ENCODE data around the gene MRTO4.
"Not testable (repeated sequence)": the region's sequence is repeated elsewhere in the genome, so short reads cannot be mapped to it uniquely, and the experiment has no call there.

MRTO4 gene

DNA sequence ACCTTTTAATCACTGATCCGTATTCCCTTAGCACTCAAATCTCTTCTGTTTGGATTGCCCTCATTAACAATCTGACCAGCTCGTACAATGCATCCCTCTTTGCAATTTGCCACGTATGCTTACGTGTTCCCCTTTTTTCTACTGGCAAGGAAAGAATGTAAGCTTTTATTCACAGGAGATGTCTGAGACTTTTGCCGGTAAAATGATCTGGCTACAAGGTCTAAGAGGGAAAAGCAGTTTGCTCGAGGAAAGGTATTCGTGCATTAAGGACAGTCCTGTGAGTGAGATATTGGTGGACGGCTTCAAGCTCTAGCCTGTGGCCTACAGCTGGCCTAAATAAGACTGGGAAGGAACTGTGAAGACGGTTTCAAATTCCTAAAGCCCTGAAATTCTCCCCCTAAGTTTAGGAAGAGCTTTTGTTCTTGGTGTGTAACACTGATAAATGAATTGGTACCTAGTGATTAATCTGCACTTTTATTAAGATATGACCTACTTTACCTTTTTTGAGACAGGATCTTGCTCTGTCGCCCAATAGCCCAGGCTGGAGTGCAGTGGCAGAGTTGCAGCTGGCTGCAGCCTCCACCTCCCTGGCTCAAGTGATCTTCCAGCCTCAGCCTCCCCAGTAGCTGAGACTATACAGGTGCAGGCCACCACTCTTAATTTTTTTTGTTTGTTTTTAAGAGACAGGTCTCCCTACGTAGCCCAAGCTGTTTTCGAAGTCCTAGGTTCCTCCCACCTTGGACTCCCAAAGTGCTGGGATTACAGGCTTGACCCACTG is 40.6 kb upstream of the MRTO4 start:
- in situ Hi-C loops (cut with HindIII; ENCODE audit: low pct_ligation_motif_present, low sequenced_read_pairs): no loop called here
- Histone ChIP-seq H3K36me3 (replicated peaks) (no peaks in the 10 kb centered on the region), H3K4me3 (ENCODE audit: low read depth, low read length) (peak overlapping the region; percentile 94), H3K27me3 (replicated peaks) (no peaks in the 10 kb centered on the region), H3K27ac (peak overlapping the region; percentile 92)
- no peak for DNase-seq
- TF ChIP-seq, protein P1, sequence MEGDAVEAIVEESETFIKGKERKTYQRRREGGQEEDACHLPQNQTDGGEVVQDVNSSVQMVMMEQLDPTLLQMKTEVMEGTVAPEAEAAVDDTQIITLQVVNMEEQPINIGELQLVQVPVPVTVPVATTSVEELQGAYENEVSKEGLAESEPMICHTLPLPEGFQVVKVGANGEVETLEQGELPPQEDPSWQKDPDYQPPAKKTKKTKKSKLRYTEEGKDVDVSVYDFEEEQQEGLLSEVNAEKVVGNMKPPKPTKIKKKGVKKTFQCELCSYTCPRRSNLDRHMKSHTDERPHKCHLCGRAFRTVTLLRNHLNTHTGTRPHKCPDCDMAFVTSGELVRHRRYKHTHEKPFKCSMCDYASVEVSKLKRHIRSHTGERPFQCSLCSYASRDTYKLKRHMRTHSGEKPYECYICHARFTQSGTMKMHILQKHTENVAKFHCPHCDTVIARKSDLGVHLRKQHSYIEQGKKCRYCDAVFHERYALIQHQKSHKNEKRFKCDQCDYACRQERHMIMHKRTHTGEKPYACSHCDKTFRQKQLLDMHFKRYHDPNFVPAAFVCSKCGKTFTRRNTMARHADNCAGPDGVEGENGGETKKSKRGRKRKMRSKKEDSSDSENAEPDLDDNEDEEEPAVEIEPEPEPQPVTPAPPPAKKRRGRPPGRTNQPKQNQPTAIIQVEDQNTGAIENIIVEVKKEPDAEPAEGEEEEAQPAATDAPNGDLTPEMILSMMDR (IDR thresholded peaks at IDR 0.05; ENCODE audit: low read depth, low read length, missing control alignments): no peak

DNA sequence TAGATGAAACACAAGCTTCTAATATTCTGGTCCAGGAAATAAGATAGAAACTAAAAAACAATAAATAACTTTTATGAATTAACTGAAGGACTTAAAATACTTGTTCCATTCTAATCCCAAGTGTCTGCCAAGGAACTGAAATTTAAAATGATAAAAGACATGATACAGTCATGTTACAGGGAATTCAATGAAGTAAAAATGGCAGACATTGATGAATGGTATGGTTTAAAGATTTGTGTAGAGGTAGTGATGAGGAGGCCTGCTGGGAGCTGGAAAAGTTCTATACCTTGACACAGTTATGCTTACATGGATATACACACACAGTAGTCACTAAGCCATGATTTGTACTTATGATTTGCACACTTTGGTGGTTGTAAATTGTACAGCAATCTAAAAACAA is 39.4 kb upstream of the MRTO4 start:
- in situ Hi-C loops (cut with HindIII; ENCODE audit: low pct_ligation_motif_present, low sequenced_read_pairs): no loop called here
- TF ChIP-seq, protein P1 (IDR thresholded peaks at IDR 0.05; ENCODE audit: low read depth, low read length, missing control alignments): no peak
- peaks cover 3% of the 10 kb centered on the region for H3K36me3 ChIP-seq (replicated peaks)
- no peak overlapping the region for H3K27ac ChIP-seq
- no peak for DNase-seq
- H3K4me3 ChIP-seq (ENCODE audit: low read depth, low read length): no peak overlapping the region
- no peaks in the 10 kb centered on the region for H3K27me3 ChIP-seq (replicated peaks)

DNA sequence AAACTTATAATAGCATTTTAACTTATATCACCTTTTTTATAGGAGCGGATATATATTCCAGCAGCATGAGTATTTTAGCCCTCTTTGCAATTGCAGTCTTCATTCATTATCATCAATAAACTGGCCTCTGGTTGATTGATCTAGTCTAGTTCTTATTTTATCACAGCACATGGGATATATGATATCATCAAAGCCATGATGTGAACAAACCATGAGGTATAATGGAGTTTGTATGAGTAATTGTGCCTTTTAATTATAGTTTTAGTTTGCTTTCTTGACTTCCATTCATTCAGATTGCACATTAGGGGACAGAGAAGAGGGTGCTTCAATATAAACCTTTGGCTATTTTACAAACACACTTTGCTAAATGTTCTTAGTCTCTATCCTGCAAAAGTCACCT is 38.0 kb upstream of the MRTO4 start:
- TF ChIP-seq, protein P1 (IDR thresholded peaks at IDR 0.05; ENCODE audit: low read depth, low read length, missing control alignments): no peak
- DNase-seq: no peak
- Histone ChIP-seq H3K27ac (no peak overlapping the region), H3K36me3 (replicated peaks) (peaks cover 7% of the 10 kb centered on the region), H3K4me3 (ENCODE audit: low read depth, low read length) (no peak overlapping the region), H3K27me3 (replicated peaks) (no peaks in the 10 kb centered on the region)
- in situ Hi-C loops (cut with HindIII; ENCODE audit: low pct_ligation_motif_present, low sequenced_read_pairs): no loop called here

DNA sequence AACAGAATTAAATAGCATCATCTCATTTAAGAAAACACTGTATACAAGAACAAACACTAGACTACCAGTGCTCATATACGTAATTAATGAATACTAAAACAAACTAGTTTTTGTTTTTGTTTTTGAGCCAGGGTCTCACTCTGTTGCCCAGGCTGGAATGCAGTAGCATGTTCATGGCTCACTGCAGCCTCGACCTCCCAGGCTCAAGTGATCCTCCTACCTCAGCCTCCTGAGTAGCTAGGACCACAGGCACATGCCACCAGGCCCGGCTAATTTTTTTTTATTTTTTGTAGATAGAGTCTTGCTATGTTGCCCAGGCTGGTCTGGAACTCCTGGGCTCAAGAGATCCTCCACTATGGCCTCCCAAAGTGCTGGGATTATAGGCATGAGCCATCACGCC is 35.0 kb upstream of the MRTO4 start:
- H3K36me3 ChIP-seq (replicated peaks): peaks cover 24% of the 10 kb centered on the region

DNA sequence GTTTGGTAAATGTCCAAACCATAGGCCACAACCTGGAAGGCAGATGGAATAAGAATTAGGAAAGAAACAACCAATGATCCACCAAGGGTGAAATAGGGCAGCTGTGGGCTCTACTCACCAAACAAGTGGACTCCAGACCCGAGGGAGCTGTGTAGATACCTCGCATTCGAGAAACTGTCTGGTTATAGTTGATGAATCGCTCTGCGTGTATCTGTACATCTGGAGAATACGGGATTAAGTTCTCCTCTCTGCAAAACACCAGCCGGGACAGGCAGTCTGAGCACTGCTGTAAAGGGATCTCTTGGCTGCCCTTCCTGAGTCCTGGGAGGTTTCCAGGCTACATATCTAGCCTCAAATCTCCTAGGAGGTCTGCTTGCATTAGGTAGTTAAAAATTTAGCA is 32.2 kb upstream of the MRTO4 start:
- peaks cover 53% of the 10 kb centered on the region for H3K36me3 ChIP-seq (replicated peaks)
- H3K4me3 ChIP-seq (ENCODE audit: low read depth, low read length): no peak overlapping the region
- in situ Hi-C loops (cut with HindIII; ENCODE audit: low pct_ligation_motif_present, low sequenced_read_pairs): no loop called here
- TF ChIP-seq, protein P1 (IDR thresholded peaks at IDR 0.05; ENCODE audit: low read depth, low read length, missing control alignments): no peak
- no peaks in the 10 kb centered on the region for H3K27me3 ChIP-seq (replicated peaks)
- no peak for DNase-seq
- no peak overlapping the region for H3K27ac ChIP-seq

More for the DNA sequence above, 35.0 kb upstream of the MRTO4 start:
- H3K4me3 ChIP-seq (ENCODE audit: low read depth, low read length); in situ Hi-C loops (cut with HindIII; ENCODE audit: low pct_ligation_motif_present, low sequenced_read_pairs); H3K27me3 ChIP-seq (replicated peaks); DNase-seq; H3K27ac ChIP-seq: not testable (repeated sequence)

DNA sequence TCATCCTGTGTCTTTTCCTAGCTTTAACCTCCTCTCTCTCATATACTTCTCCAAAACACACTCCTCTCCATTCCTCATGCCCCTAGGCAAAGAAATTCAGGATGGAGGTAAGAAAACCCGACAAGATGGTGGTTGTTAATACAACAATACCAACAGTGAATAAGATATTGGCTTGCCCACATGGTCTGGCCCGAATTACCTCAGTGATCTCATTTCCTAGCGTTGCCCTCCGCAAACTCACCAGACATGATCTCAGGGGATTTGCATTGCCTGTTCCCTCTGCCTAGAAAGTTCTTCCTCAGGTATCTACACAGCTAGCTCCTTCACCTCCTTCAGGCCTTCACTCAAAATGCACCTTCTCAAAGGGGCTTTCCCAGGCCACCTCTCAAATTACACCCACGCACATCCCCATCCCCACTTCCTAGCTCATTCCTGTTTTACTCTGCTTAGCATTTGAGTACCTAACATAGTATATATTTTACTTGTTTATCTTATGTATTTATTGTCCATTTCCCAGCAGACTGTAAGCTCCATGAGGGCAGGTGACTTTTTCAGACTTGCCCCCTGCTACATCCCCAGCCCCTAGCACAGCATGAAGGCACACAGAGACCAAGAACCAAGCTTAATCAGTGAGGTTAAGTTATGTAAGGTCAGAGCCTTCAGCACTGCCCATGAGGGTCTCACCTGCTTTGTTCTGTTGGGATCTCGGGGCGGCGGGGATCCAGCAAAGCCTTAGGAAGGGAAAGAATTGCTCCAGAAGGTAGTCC is 31.3 kb upstream of the MRTO4 start:
- H3K27me3 ChIP-seq (replicated peaks): no peaks in the 10 kb centered on the region
- no peak overlapping the region for H3K27ac ChIP-seq
- no peak for DNase-seq
- no peak overlapping the region for H3K4me3 ChIP-seq (ENCODE audit: low read depth, low read length)
- in situ Hi-C loops (cut with HindIII; ENCODE audit: low pct_ligation_motif_present, low sequenced_read_pairs): no loop called here
- H3K36me3 ChIP-seq (replicated peaks): peaks cover 58% of the 10 kb centered on the region
- TF ChIP-seq, protein P1 (IDR thresholded peaks at IDR 0.05; ENCODE audit: low read depth, low read length, missing control alignments): no peak
